ENCODE measurements around the gene TBCC.
"Not testable (repeated sequence)": the region's sequence is repeated elsewhere in the genome, so short reads cannot be mapped to it uniquely, and the experiment has no call there.

TBCC gene

DNA sequence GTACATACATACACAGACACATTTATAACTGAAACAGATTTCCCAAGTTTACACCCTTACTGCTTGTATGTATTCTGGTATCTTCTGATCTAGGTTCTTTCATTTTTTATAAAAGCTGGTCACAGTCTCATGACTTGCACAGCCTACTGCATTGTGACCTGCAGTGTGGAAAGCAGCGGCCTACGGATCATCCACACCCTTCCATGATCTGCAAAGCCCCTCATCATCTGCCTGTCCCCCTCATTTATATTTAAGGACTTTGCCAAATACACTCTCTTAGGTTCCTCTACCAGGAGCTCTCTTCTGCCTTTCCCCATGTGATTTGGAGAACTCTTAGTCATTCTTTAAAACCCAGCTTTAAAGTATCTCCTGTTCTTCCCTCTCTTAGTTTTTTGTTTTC is 23.9 kb upstream of the TBCC start:
- DNase-seq: no peak

DNA sequence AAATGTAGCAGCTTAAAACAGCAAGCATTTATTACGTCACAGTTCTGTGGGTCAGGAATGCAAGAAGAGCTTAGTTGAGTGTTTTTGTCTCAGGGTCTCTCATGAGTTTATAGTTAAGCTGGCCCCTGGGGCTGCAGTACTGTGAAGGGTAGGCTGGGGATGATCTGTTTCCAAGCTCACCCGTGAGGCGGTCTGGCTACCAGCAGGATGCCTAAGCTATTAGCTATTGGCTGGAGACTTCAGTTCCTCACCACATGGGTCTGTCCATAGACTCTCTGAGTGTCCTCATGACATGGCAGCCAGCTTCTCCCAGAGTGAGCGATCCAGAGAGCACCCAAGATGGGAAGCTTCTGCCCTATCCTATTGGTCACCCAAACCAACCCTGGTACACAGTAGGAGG is 23.1 kb upstream of the TBCC start:
- DNase-seq: no peak

DNA sequence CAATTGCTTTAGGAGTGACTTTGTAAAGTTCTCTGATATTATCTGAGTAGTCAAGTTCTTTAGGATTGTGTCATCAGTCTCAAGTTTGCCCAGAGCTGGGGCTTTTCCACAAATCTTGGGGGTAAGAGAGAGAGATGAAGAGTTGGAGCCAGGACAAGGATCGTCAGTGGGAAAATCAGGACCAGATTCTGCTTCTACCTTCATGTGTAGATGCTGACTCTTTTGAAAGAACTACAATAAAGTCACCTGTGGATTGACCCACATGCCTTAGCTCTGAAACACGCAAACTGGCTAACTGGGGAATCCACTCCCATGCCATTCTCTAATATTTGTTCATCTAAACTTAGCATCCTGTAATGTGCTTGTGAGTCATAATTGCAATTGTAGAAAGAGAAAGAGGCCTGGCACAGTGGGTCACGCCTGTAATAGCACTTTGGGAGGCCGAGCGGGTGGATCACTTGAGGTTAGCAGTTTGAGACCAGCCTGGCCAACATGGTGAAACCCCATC is 20.3 kb upstream of the TBCC start:
- DNase-seq: no peak

DNA sequence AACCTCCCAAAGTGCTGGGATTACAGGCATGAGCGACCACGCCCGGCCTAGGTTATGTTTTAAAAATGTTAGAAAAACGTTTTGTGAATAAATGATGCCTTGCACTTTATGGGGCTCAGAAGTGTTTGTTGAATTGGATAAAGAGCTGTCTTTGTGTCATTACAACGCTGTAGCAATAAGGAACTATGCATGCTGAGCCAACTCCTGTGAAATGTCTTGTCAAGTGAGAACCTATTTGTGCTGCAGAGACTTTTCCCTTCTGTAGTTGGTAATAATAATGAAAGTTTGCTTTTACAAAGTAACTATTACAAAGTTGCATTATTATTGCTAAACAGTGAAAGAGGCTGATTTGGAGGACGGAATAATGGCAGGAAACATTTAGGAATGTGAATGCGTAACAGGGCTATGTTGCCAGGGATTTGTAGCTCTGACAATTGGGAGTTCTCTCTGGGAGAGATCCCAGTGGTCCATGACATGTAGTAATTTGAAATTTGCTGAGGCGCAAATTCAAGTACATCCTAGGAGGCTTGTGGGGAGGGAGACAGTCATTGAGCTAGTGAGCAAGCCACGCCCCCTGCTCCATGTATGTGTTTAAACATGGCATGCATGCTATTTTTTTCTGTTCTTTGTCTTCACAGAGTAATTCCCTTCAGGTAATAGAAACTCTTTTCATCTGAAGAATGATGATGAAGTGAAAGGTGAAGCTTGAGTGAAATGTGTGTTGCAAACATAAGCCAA is 19.2 kb upstream of the TBCC start:
- DNase-seq: no peak

DNA sequence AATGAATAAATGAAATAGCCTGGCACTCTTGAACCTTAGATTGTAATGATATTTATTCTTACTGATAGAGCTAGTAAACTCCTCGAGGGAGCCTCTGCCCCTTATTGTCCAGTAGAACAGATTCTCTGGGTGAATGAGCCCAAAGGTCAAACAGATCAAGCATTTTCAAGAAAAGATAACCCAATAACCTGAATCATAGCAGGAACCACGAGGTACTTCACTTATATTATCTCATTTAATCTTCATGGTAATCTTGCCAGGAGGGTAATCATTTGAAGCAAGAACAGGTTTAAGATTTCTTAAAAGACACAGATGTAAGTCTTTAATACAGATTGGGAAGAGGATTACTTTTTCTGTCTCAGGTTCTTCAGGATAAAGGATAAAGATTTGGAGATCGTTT is 17.0 kb upstream of the TBCC start:
- no peak for DNase-seq

DNA sequence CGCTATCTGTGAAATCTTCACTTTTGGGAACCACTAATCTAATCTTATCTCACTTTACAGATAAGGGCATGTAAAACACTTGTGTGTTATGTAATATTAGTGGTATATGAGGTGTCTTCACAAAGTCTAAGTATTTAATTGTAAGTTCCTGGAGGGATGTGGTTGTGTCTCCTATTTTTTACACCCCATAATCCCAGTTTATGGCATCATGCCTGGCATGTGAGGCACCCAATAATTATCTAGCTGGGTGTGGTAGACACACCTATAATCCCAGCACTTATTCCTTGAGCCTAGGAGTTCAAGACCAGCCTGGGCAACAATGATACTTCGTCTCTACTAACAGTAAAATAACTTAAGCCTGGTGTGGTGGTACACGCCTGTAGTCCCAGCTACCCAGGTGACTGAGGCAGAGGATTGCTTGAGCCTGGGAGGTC is 16.5 kb upstream of the TBCC start:
- DNase-seq: no peak

DNA sequence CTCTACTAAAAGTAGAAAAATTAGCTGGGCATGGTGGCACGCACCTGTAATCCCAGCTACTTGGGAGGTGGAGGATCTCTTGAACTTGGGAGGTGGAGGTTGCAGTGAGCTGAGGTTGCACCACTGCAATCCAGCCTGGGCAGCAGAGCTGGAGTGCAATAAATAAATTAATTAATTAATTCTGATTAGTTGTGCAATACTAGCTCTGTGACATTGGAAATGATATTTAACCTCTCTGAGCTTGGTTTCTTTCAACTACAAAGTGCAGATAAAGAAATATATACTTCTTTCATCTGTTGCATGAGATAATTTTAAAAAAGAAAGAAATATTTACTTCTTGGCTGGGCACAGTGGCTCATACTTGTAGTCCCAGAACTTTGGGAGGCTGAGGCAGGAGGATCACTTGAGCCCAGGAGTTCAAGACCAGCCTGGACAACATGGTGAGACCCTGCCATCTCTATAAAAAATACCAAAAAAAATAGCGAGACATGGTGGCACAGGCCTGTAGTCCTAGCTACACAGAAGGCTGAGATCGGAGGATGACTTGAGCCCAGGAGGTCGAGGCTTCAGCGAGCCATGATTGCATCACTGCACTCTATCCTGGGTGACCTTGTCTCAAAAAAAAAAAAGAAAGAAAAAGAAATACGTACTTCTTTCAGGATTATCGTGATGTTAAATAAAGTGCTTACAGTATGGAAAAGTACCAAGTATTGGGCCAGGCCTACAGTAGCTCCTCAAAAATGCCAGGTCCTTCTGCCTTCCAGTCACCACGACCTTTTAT is 15.6 kb upstream of the TBCC start:
- DNase-seq: no peak

DNA sequence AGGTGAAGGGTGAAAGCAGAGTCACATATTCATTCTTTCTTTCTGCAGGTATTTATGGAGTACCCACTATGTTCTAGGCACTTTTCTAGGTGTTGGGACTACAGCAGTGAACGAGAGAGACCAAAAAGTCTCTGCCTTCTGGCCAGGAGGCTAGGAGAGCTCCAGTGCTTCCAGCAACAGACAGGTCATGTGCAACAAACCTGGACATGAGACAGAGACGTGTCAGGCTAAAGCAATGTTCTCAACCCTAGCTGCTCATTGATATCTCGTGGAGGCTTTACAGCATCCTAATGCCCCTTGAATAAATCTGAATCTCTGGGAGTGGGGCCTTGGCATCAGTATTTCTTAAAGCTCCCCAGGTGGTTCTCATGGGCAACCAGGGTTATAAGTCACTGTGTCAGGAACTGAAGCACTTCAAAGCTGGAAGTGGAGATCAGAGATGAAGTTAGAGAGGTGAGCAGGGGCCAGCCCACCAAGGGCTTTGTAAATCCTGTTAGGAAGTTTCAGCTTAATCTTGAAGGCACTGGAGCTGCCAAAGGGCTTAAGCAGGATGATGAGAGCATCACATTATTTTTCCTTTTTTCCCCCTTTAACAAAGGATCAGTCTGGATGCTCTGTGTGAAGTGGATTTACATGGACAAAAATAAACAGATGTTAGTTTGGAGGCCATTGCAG is 13.0 kb upstream of the TBCC start:
- DNase-seq: no peak

DNA sequence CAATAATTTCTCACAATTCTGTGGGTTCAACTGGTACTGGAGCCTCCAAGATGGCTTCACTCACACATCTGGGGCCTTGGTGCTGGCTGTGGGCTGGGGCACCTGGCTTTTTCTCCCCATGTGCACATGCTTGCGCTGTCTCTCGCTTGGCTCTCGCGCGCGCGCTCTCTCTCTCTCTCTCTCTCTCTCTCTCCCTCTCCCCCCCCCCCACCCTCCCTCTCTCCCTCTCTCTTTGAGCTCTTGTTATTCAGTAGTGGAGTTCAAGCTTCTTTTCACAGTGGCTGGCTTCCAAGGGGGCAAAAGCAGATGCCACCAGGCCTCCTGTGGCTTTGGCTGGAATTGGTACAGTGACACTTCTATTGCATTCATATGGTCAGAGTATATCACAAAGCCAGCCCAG is 10.8 kb upstream of the TBCC start:
- no peak for DNase-seq

DNA sequence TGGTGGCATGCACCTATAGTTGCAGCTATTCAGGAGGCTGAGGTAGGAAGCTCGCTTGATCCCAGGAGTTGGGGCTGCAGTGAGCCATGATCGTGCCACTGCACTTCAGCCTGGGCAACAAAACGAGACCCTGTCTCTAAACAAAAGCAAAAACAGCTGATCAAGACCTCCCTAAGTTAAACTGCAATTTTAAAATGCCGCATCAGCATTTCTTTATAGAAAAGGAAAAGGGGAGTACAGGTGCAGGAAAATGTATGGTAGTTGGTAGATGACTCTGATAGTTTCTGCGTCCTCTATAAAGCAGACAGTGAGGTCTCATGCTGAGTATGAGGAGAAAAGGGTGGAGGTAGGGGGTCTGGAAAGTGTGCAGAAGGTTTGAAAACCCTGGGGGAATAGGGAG is 8.9 kb upstream of the TBCC start:
- no peak for DNase-seq

DNA sequence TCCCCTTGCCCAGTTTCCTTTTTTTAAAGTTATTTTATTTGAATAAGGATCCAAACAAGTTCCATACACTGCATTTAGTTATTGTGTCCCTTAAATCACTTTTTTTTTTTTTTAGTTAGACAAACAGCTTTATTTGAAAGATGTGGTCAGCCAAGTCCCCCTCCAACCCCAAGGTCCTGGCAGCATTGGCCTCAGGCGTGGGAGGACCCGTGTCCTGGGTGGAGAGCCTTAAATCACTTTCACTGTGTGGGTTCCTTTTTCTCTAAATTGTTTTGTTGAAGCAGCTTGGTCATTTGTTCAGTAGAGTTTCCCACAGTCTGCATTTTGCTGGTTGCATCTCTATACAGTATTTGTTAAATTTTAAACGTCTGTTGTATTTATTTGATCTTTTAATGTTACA is 5.2 kb upstream of the TBCC start:
- no peak for DNase-seq

DNA sequence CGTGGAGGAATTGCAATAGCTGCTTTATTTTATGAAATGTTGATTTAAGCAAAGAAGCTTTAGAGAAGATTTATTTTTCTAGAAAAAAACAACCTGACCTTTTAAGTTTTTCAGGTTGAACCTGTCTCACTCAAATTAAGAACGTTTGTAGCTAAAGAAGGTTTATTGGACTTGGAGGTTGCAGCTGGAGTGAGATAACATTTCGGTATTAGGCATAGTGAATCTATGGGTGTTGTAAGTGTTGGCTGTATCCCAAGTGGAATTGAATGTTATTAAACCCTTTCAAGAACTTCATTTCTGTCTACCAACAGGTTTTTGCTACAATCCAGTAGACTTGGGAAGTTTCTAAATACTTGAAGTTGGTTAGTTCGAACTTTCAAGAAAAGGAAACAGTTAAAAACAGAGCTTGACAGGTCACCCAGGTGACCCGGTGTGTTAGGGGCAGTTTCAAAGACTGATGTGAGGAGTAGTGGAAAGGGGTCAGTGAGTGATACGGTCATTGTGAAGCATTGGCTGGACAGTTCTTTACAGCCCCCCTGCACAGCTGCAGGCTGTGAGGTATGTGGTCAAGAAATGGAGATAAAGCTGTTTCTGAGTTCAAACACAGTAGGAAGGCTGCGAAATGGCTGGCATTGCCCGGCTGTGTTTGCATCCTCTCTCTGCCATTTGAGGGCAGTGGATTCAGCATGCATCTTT is 2.4 kb upstream of the TBCC start:
- DNase-seq: no peak

DNA sequence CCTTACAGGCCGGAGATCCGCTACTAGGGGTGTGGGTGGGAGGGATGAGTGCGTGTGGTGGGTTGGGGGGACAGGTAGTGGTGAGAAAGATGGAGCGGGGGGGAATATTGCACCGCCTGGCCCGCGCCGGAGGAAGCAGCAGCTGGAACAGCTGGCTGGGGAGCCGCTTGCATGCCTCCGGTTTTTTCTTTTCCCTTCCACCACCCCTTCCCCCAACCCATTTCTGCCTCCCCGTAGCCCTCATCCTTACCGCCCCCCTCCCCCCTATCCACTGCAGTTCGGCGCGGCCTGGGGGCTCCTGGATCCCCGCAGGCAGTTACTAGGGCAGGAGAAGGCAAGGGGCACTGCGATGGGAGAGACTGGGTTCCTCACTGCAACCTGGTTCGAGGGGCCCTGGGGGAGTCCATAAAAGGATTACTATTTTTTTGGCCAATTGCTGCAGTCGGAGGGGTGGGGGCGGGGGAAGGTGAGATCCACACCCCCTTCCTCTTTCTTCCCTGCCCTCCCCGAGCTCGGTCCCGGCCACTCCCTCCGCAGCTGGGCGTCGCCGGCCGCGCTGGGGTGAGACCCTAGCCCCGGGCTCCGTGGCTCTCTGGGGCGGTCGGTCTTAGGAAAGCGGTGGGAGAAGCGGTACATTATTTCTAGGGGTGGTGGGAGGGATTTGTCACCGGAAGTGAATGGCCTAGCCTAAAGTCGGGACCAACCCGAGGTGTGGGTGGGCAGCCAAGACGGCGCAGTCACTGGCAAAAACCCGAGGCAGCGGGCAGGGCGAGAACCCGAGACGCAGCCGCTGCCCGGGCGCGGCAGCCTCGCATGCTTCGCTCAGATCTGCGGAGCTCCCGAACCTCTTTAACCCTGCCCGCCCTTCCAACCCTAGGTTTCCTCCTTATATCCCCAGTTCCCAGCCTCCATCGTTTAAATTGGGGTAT is 824 bp upstream of the TBCC start:
- DNase-seq: peak; percentile 41

DNA sequence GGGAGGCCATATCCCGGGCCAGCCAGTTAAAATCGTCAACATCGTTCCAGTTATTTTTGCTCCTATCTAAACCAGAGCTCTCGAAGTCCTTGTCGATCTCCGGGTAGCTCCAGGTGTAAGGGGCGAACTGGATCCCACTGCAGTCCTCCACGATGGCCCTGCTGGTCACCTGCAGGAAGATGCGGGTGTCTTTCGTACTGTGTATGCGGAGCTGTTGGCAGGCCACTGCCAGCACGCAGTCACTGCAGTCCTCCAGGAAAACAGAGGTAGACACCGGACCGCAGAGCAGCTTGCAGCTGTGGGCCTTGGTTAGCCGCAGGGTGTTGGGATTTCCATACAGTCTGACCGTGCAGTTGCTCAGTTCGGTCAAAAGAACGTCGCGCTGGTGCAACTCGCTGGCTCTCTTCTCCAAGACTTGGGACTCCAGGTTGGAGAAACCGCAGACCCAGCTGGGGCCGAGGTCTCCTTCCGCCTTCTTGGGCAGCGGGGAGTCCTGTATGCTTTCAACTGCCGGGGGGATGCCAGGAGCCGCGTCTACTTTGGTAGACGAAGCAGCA is 742 bp downstream of the TBCC start:
- no peak for DNase-seq

DNA sequence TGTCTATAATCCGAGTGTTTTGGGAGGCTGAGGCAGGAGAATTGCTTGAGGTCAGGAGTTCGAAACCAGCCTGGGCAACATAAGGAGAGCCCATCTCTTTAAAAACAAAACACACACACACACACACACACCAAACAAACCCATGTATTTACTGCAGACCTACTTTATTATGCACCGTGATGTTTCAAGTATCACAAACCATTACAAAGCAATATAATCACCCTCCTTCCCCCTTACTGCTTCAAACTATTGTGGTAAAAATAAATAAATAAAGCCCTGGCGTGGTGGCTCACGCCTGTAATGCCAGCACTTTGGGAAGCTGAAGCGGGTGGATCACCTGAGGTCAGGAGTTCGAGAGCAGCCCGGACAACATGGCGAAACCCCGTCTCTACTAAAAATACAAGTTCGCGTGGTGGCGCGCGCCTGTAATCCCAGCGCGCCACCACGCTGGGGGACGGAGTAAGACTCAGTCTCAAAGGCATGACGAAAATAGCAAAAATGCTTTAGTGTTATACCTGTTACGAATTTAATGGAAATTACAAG is 1.5 kb downstream of the TBCC start:
- DNase-seq: no peak

DNA sequence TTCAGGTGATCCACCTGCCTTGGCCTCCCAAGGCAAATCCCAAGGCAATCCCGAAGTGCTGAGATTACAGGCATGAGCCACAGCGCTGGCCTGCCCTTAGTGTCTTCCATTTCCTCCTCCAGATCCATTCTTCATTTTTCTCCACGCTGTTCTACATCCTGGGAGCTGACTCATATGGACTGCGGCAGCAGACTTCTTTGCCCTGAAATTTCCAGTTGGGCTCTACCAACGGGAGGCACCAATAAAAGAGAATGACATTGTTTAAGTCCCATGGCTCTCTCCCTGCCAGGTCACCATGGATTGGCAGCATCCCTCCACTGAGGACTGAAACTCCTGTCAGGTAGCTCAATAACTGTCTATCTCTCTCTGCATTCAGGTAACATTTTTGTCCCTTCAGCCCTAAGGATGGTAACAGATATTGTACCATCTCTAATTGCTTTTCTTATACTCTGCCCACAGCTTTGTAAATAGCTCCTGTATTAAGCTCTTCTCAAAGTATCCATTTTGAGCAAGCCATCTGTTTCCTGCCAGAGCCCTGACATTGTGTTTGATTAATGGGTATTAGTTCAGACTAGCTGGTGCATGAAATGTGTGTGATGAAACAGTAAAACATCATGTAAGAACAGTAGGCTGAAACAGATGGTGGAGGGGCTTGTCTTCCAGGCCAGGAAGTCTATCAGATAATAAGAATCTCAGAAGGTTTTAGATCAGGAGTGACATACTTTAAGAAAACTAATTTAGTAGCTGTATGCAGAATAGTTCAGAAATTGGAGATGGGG is 3.6 kb downstream of the TBCC start:
- no peak for DNase-seq

DNA sequence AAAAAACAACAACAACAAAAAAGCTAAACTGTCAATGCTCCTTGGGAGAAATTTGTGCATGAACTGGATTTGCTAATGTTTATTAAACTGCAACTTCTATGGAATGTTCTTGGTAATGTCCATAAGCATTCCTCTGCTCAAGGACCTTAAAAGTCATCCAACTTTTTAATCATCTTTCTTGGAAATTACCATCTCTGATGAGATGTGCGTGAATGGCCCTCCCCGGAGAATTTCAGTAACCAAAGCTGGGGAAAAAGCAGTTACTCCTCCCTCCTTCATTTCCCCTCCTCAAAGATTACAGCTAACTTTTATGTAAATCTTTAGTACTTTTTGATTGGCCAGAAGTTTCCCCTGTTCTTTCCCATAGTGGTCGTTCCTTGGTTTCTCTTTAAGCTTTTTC is 5.2 kb downstream of the TBCC start:
- DNase-seq: no peak

DNA sequence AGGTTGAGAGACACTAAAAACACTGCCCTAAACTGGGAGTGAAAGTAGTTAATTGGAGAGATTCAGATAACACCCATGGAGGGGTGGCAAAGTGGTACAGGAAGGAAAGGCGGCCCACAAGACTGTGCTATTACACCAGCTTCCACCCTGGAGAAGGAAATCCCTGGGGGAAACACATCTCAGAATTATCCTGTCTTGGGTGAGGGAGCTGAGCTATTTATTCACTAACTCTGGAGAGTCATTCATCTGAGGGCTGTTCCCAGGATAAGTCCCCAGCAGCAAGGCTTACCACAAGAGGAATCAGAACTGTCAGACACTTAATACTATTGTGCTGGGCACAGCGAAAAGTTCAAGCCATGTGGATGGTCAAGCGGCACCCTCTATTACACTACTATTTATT is 9.9 kb downstream of the TBCC start:
- no peak for DNase-seq

DNA sequence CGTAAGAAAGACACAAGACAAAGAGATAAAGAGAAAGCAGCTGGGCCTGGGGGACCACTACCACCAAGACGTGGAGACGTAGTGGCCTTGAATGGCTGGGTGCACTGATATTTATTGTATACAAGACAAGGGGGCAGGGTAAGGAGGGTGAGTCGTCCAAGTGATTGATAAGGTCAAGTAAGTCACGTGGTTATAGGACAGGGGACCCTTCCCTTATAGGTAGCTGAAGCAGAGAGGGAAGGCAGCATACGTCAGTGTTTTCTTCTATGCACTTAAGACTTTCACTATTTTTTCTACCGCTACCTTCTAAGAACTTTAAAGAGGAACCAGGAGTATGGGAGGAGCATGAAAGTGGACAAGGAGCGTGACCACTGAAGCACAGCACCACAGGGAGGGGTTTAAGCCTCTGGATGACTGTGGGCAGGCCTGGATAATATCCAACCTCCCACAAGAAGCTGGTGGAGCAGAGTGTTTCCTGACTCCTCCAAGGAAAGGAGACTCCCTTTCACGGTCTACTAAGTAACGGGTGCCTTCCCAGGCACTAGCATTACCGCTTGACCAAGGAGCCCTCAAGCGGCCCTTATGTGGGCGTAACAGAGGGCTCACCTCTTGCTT is 11.9 kb downstream of the TBCC start:
- DNase-seq: not testable (repeated sequence)

DNA sequence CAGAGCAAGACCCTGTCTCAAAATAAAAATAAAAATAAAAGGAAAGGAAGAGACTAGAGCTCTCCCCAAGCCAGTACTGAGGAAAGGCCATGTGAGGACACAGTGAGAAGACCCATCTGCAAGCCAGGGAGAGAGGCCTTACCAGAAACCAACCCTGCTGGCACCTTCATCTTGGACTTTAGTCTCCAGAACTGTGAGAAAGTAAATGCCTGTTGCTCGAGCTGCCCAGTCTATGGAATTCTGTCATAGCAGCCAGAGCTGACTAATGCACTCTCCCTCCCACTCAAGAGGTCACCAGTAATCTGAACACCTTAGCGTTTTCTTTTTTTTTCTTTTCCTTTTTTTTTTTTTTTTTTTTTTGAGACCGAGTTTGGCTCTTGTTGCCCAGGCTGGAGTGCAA is 16.2 kb downstream of the TBCC start:
- no peak for DNase-seq
